ENCODE measurements around the gene NFATC1. TPM values are rescaled to one million over a fixed set of nuclear protein-coding genes. Genes with fewer than 3 reads are reported as not detected.

Gene NFATC1
- total RNA-seq, 3 donors from 2014 or later (not counting 1 experiment from before 2014, with no cell fraction given) = 35.8 to 47.4 (median 37.1) TPM

DNA sequence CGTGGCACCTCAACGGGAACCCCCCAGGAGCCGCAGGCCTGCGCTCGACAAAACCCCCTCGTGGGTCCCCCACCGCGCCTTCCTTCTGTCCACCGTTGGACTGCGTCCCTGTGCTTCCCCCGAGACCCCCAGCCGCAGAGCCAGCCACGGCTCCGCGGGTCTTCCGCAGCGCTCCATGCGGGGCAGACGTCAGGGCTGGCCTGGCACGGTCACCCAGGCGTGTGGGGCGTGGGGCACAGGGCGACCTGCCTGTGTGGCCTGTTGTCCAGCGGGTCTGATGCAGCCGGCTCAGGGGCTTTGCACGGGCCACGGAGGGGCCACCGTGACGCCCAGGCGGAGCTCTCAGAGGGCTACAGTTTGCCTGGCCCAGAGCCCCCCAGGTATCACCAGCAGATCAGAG, 11.0 kb downstream of the NFATC1 start:
- Mint-ChIP-seq H3K9me3 (no peaks in the 10 kb centered on the region), H3K4me1 (peaks cover 49% of the 10 kb centered on the region in 2 donors), H3K4me3 (peak overlapping the region; percentile 88), H3K27me3 (ENCODE audit: low read depth in 2 of 2) (no peaks in the 10 kb centered on the region), H3K27ac (peak overlapping the region; percentile 96 to 98), H3K36me3 (no peaks in the 10 kb centered on the region)
- ATAC-seq (no peak), DNase-seq (no peak)
- Histone ChIP-seq H3K36me3 (ENCODE audit: control insufficient read depth, insufficient read depth, low read length) (peaks cover 8% of the 10 kb centered on the region), H3K9me3 (ENCODE audit: control insufficient read depth, insufficient read depth, low read length) (no peaks in the 10 kb centered on the region), H3K4me1 (ENCODE audit: control insufficient read depth, insufficient read depth, low read length) (peaks cover 47% of the 10 kb centered on the region), H3K27ac (ENCODE audit: low read length) (peak overlapping the region; percentile 92), H3K4me3 (ENCODE audit: low read length) (no peak overlapping the region), H3K27me3 (ENCODE audit: control insufficient read depth, insufficient read depth, low read length) (no peaks in the 10 kb centered on the region)
- TF ChIP-seq, protein P1, sequence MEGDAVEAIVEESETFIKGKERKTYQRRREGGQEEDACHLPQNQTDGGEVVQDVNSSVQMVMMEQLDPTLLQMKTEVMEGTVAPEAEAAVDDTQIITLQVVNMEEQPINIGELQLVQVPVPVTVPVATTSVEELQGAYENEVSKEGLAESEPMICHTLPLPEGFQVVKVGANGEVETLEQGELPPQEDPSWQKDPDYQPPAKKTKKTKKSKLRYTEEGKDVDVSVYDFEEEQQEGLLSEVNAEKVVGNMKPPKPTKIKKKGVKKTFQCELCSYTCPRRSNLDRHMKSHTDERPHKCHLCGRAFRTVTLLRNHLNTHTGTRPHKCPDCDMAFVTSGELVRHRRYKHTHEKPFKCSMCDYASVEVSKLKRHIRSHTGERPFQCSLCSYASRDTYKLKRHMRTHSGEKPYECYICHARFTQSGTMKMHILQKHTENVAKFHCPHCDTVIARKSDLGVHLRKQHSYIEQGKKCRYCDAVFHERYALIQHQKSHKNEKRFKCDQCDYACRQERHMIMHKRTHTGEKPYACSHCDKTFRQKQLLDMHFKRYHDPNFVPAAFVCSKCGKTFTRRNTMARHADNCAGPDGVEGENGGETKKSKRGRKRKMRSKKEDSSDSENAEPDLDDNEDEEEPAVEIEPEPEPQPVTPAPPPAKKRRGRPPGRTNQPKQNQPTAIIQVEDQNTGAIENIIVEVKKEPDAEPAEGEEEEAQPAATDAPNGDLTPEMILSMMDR (IDR thresholded peaks at IDR 0.05) = no peak
- intact Hi-C loops (cut with micrococcal nuclease) = no loop called here
- WGBS (ENCODE audit: insufficient coverage) = 97% methylated on average over 30 of the region's 30 CpGs

DNA sequence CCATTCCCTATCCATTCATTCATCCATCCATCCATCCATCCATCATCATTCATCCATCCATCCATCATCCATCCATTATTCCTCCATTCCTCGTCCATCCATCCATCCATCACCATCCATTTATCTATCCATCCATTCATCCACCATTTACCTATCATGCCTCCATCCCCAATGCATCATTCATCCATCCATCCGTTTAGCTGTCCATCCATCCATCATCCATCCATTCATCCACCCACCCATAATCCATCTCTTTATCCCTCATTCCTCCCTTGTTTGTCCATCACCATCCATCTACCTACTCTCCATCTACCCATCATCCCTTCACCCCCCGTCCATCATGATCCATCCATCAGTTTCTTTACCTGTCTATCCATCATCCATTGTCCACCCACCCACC, 13.6 kb downstream of the NFATC1 start:
- ATAC-seq (no peak), DNase-seq (no peak)
- Mint-ChIP-seq H3K9me3 (no peaks in the 10 kb centered on the region), H3K36me3 (no peaks in the 10 kb centered on the region), H3K4me3 (no peak overlapping the region), H3K4me1 (peaks cover 24 to 29% of the 10 kb centered on the region in 2 donors), H3K27me3 (ENCODE audit: low read depth in 2 of 2) (no peaks in the 10 kb centered on the region), H3K27ac (no peak overlapping the region)
- Histone ChIP-seq H3K27me3 (ENCODE audit: control insufficient read depth, insufficient read depth, low read length) (no peaks in the 10 kb centered on the region), H3K4me3 (ENCODE audit: low read length) (no peak overlapping the region), H3K9me3 (ENCODE audit: control insufficient read depth, insufficient read depth, low read length) (no peaks in the 10 kb centered on the region), H3K36me3 (ENCODE audit: control insufficient read depth, insufficient read depth, low read length) (peaks cover 16% of the 10 kb centered on the region), H3K27ac (ENCODE audit: low read length) (no peak overlapping the region), H3K4me1 (ENCODE audit: control insufficient read depth, insufficient read depth, low read length) (peaks cover 24% of the 10 kb centered on the region)
- TF ChIP-seq, protein P1 (IDR thresholded peaks at IDR 0.05) = no peak
- WGBS (ENCODE audit: insufficient coverage) = 74% methylated on average over 3 of the region's 3 CpGs
- intact Hi-C loops (cut with micrococcal nuclease) = no loop called here

DNA sequence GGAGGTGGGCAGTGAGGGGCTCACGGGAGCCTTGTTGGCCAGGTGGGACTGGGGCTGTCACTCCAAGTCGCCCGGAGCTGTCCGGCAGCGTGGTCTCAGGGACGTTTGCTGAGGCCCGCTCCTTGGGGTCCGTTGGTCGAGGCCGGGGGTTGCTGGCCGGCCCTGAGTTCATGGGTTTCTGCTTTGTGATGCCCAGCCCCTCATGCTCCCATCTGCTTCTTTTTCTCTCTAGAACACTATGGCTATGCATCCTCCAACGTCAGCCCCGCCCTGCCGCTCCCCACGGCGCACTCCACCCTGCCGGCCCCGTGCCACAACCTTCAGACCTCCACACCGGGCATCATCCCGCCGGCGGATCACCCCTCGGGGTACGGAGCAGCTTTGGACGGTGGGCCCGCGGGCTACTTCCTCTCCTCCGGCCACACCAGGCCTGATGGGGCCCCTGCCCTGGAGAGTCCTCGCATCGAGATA, 14.5 kb downstream of the NFATC1 start:
- H3K9me3 Mint-ChIP-seq = no peaks in the 10 kb centered on the region
- TF ChIP-seq, protein P1 (IDR thresholded peaks at IDR 0.05) = no peak
- WGBS (ENCODE audit: insufficient coverage) = 96% methylated on average over 30 of the region's 30 CpGs
- Histone ChIP-seq H3K4me3 (ENCODE audit: low read length) (no peak overlapping the region), H3K4me1 (ENCODE audit: control insufficient read depth, insufficient read depth, low read length) (peaks cover 15% of the 10 kb centered on the region), H3K36me3 (ENCODE audit: control insufficient read depth, insufficient read depth, low read length) (peaks cover 16% of the 10 kb centered on the region), H3K27me3 (ENCODE audit: control insufficient read depth, insufficient read depth, low read length) (no peaks in the 10 kb centered on the region), H3K9me3 (ENCODE audit: control insufficient read depth, insufficient read depth, low read length) (no peaks in the 10 kb centered on the region), H3K27ac (ENCODE audit: low read length) (no peak overlapping the region)
- intact Hi-C loops (cut with micrococcal nuclease) = no loop called here
- H3K27me3 Mint-ChIP-seq (ENCODE audit: low read depth in 2 of 2) = no peaks in the 10 kb centered on the region
- peaks cover 15 to 20% of the 10 kb centered on the region in 2 donors for H3K4me1 Mint-ChIP-seq
- no peak overlapping the region for H3K27ac Mint-ChIP-seq
- H3K4me3 Mint-ChIP-seq = no peak overlapping the region
- H3K36me3 Mint-ChIP-seq = no peaks in the 10 kb centered on the region
- ATAC-seq = no peak
- DNase-seq = no peak
